ENCODE data around the gene TMPRSS13.

The TMPRSS13 gene

GRCh38 chr11:117907276-117908108, 21.7 kb downstream of the TMPRSS13 start:
- TF ChIP-seq, protein P1, sequence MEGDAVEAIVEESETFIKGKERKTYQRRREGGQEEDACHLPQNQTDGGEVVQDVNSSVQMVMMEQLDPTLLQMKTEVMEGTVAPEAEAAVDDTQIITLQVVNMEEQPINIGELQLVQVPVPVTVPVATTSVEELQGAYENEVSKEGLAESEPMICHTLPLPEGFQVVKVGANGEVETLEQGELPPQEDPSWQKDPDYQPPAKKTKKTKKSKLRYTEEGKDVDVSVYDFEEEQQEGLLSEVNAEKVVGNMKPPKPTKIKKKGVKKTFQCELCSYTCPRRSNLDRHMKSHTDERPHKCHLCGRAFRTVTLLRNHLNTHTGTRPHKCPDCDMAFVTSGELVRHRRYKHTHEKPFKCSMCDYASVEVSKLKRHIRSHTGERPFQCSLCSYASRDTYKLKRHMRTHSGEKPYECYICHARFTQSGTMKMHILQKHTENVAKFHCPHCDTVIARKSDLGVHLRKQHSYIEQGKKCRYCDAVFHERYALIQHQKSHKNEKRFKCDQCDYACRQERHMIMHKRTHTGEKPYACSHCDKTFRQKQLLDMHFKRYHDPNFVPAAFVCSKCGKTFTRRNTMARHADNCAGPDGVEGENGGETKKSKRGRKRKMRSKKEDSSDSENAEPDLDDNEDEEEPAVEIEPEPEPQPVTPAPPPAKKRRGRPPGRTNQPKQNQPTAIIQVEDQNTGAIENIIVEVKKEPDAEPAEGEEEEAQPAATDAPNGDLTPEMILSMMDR (IDR thresholded peaks at IDR 0.05; ENCODE audit: insufficient read depth, low read length, poor library complexity, severe bottlenecking), result no peak
- peak; percentile 74 for DNase-seq (ENCODE audit: extremely low read depth, insufficient read length)
- no peak overlapping the region for H3K4me3 ChIP-seq (replicated peaks; ENCODE audit: low read depth, low read length)
- H3K27me3 ChIP-seq (replicated peaks; ENCODE audit: control insufficient read depth, insufficient read depth, low read length), result no peaks in the 10 kb centered on the region
- H3K36me3 ChIP-seq (ENCODE audit: control insufficient read depth, insufficient read depth, low read length), result no peaks in the 10 kb centered on the region

DNA sequence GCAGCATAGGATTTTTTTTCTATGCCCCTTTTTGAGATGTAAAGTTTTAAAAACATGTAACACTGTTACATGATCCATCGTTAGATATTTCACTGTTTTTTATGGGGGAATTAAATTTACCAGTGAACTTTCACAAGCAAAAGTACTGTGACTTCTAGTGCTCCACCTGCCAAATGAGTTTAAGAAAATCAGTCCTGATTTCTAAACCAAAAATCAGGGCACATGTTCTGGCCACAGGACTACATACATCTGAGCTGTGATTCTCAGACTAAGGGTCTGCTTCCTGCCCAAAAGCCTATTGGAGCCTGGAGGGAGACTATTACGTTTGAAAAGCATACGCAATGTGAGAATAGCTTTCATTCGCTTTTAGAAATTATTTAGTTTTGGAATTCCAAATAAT, 22.5 kb downstream of the TMPRSS13 start:
- TF ChIP-seq, protein P1 (IDR thresholded peaks at IDR 0.05; ENCODE audit: insufficient read depth, low read length, poor library complexity, severe bottlenecking), result no peak
- Histone ChIP-seq H3K27me3 (replicated peaks; ENCODE audit: control insufficient read depth, insufficient read depth, low read length) (no peaks in the 10 kb centered on the region), H3K36me3 (ENCODE audit: control insufficient read depth, insufficient read depth, low read length) (no peaks in the 10 kb centered on the region), H3K4me3 (replicated peaks; ENCODE audit: low read depth, low read length) (no peak overlapping the region)
- no peak for DNase-seq (ENCODE audit: extremely low read depth, insufficient read length)

DNA sequence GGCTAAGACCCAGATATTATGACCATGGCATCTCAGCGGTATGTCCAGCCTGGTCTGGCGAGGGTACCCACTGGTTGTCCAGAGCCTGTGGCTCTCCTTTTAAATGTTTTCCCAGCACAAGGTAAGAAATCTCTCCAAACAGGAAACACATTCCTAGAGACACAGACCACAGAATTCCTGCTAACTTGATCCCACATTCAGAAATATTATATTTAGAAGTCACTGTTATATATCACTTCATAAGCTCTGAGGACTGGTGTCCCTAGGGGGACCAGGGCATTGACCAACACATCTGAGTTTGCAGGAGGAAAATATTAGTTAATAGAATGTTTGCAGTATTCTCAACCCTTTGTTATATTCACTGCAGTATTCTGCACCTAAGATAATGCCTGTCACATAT, 23.1 kb downstream of the TMPRSS13 start:
- Histone ChIP-seq H3K27me3 (replicated peaks; ENCODE audit: control insufficient read depth, insufficient read depth, low read length) (no peaks in the 10 kb centered on the region), H3K36me3 (ENCODE audit: control insufficient read depth, insufficient read depth, low read length) (no peaks in the 10 kb centered on the region), H3K4me3 (replicated peaks; ENCODE audit: low read depth, low read length) (no peak overlapping the region)
- no peak for DNase-seq (ENCODE audit: extremely low read depth, insufficient read length)
- TF ChIP-seq, protein P1 (IDR thresholded peaks at IDR 0.05; ENCODE audit: insufficient read depth, low read length, poor library complexity, severe bottlenecking), result no peak

- TF ChIP-seq, protein P1 (IDR thresholded peaks at IDR 0.05; ENCODE audit: insufficient read depth, low read length, poor library complexity, severe bottlenecking), result no peak
- no peak overlapping the region for H3K4me3 ChIP-seq (replicated peaks; ENCODE audit: low read depth, low read length)
- no peak for DNase-seq (ENCODE audit: extremely low read depth, insufficient read length)
- no peaks in the 10 kb centered on the region for H3K36me3 ChIP-seq (ENCODE audit: control insufficient read depth, insufficient read depth, low read length)
- no peaks in the 10 kb centered on the region for H3K27me3 ChIP-seq (replicated peaks; ENCODE audit: control insufficient read depth, insufficient read depth, low read length)
Measured at GRCh38 chr11:117905524-117905923, 23.7 kb downstream of the TMPRSS13 start.

- no peaks in the 10 kb centered on the region for H3K27me3 ChIP-seq (replicated peaks; ENCODE audit: control insufficient read depth, insufficient read depth, low read length)
- no peak overlapping the region for H3K4me3 ChIP-seq (replicated peaks; ENCODE audit: low read depth, low read length)
- TF ChIP-seq, protein P1 (IDR thresholded peaks at IDR 0.05; ENCODE audit: insufficient read depth, low read length, poor library complexity, severe bottlenecking), result no peak
- no peaks in the 10 kb centered on the region for H3K36me3 ChIP-seq (ENCODE audit: control insufficient read depth, insufficient read depth, low read length)
- DNase-seq (ENCODE audit: extremely low read depth, insufficient read length), result no peak
Measured at GRCh38 chr11:117903505-117904382, 25.5 kb downstream of the TMPRSS13 start.
